GM19240 (cell line): ENCODE results near the gene RXRB.
"Not testable (repeated sequence)": the region's sequence is repeated elsewhere in the genome, so short reads cannot be mapped to it uniquely, and the experiment has no call there.

Source experiments
- DNase-seq: peaks from one replicate; pipeline ENCODE4 v3.0.0; 2011; ENCODE audit warnings: low spot score; ENCODE audit not compliant: insufficient read length

RXRB gene

DNA sequence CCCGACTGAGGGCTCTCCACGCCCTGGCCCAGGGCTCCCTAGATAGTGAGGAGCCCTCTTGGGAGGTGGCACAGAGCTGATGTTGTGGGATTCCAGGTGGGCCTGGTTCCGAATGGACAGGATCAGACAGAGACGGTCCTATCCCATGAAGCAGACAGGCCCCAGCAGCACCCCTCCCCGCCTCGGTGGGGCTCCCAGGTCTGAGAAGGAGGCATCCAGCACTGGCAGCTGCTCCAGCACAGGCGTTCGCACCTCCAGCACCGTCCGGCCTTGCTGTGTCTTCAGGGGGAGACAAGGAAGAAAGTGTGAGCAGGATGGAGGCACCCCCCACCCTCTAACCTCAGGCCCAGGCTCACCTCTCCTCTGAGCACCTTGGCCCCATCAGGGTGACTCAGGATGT lies 36.9 kb downstream of the RXRB start:
- DNase-seq: no peak

DNA sequence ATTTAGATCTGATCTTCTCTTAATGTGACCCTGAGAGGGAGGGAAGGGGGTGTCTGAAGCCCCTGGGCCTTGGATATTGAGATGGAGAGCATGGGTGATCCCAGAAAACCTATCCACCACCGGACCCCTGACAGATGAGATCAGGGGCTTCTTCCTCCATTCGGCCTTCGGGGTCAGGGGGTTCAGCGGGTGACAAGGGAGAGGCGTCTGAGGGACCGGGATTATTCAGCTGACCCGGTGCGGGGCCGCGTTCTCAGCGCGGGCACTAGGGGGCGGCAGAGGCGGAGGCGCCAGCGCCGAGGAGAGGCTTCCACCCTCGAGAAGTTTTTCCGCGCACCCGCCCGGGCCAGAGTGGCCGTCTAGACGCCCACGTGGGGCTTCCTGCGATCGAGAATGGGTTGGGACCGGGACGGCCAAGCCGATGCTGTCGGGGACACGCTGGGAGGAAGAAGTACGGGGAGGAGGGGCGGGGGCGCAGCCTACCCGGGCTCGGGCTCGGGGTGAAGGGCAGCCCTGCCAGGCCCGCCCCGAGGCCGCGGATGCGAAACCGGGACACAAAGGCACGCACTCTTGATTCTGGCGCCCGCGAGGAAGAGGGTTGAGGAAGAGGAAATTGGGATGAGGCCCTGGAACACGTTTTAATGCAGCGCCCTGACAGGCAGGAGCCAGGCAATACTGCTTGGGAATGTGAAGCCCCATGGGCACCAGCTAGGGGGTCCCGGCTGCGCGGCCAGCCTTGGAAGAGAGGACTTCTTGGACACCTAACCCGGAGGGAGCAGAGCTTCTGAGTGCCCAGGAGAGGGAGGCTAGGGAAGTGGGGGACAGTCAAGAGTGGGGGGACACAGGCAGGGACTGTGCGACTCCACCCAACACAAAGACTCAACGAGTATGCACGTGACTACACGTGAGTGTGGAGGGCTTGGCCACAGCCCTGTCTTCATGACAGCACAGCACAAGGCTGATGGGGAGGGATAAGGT lies 38.8 kb downstream of the RXRB start:
- DNase-seq: peak; percentile 86

DNA sequence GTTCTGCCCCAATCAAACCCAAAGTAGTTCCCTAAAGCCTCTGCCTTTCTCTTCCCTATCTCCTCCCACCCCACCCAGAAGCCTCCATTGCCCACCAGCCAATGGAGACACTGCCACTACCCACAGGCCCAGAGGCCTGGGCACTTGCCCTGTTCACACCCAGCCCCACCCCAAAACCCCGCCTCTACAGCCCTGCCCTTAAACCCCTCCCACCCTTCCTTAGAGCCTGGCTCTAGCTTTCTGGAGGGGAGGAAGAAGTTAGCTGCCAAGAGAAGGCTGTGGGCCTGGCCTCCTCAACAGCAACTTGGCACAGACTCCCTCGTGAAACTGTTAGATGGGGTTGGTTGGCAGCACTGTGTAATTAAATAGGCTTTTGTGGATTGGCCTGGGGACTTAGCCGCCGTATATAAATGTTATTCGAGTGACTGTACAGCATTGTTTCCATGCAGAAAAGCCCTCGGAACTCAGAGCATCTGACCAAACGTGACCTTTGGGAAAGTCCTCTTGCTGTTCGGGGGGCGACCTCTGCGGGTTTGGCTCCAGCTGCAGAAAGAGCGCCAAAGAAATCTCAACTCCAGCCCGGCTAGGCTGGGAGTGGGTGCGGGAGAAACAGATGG lies 39.6 kb downstream of the RXRB start:
- DNase-seq: no peak

DNA sequence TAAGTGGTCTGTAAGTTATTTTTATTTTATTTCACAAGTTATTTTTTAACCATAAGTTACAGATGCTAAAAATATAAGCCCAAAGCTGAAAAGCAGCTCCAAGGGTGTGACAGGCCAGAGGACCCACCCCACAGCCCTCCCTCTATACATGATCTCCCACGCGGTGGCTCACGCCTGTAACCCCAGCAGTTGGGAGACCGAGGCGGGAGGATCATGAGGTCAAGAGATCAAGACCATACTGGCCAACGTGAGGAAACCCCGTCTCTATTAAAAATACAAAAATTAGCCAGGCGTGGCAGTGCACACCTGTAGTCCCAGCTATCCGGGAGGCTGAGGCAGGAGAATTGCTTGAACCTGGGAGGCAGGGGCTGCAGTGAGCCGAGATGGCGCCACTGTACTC lies 40.4 kb downstream of the RXRB start:
- DNase-seq: no peak

DNA sequence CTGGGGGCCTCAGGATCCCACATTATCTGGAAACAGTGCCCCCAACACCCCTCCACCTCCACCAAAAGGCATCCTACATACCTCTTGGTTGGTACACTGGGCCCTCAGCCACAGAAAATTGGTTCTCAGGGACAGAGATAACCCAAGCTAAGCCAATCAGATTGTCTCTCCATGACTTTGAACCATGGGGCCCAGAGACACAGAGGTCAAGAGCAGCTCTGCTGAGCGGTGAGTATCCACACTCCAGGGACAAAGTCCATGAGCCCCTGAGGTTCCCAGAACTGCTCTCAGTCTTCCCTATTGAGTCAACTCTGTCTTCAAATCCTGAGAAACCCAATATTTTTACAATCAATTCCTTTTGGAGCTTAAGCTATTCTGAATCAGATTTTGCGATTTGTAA lies 43.5 kb downstream of the RXRB start:
- DNase-seq: no peak

DNA sequence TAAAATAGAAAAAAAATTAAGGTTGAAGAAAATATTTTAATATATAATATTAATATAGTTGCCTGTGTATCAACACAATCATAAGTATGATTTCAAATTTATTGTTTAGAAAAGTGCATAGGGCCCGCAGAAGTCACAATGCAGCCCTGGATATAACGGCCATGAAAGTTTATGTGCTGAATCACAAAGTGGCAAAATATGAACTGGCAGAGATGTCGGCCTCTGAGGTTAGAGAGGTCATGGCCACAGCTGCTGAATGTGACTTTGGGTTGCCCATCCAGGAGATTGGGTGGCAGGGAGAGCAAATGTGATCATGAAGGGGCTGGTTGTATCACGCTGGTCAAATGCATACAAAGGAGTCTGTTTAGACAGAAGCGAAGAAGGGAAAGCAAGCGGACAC lies 43.9 kb downstream of the RXRB start:
- DNase-seq: no peak

DNA sequence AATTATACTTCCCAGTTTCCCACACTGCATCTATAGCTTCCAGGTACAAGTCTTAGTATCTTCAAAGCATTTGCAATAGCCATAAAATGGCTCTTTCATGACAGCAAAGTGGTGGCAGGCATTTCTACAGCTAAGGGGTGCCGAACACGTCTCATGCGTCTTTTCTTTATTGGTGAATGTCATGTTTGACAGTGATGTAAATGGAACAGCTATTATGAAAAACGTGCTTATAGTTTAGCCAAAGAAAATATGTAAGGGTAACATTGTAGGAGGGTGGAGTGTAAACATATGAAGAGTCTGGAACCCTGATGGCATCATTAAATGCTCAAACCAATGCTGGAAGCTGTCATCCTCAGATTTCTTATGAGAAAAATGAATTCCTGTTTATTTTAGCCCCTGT lies 46.1 kb downstream of the RXRB start:
- no peak for DNase-seq

DNA sequence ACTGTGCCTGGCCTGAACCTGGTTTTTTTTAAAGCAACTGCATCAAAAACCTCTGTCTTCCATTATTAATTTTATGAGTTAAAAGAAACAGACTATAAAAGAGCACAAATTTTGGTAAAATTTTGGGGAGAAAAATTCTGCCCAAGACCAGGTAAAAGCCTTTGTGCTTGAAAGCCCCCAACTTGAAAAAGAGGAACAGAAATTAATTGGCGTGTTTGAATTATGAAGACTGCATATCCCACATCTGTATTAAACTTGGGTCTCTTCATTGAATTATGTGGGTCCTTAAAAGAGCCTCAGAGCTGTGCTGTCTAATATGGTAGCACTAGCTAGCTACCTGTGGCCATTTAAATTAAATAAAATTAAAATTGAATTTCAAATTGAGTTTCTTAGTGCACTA lies 49.4 kb downstream of the RXRB start:
- no peak for DNase-seq

DNA sequence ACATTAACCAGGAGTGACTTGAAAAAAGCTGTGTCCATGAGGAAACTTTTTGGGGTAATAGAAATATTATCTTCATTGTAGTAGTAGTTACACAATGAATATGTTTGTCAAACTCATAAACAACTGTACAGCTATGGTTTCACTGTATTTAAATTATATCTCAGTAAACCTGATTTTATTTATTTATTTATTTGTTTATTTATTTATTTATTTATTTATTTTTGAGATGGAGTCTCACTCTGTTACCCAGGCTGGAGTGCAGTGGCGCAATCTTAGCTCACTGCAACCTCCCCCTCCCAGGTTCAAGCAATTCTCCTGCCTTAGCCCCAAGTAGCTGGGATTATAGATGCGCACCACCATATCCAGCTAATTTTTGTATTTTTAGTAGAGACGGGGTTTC lies 49.9 kb downstream of the RXRB start:
- DNase-seq: not testable (repeated sequence)

DNA sequence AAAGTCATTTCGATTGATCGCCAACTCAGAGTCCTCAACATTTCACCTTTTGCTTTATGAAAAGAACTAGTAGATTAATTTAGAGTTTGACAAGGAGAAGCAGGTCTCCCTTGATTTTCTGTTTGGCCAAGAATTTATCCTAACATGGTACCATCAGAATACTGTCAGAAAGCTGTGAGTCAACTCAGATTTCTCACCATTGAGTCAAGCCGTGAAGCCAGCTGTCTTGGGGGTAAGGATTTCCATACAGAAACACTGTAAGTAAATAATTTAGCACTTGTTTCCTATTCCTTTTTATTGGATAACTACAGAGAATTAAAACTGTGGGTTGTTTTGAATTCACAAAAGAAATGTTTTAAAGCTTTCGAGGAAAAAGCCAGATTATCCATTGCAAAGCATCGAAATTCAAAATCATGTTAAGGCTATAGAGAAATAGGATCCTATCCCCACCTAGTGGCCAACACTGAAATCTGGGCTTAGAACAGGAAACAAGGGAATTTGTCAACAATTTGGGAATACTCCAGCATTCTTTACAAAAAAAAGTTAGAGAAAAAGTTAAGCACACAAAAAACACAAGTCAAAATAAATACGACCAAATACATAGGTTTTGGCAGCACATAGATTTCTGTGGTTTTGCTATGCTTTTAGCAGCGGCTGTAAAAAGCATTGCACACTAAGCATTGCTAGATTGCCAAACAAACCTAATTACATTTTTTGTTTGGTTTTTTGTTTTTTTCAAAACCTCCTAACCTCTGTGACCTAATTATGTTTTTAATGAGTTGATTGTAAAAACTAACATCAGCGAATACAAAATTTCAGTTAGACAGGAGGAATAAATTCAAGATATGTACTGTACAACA lies 52.4 kb downstream of the RXRB start:
- DNase-seq: no peak

DNA sequence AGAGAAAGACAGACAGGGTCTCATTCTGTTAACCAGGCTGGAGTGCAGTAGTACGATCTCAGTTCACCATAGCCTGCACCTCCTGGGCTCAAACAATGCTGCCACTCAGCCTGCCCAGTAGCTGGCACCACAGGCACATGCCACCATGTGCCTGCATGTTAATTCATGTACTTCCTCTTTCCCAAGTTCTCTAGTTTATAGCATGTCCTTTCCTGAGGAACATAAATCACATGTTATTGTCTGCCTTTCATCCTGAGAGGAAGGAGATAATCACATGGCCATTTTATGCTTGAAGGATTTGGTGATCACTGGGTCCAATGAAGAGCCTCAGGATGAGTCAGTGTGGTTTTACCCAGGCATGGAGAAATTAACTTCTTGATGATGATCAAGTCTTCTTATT lies 56.1 kb downstream of the RXRB start:
- DNase-seq: no peak
